Measurements from ENCODE around the gene LRR1.

- no peak for TF ChIP-seq E2F6 (IDR thresholded peaks at IDR 0.05; ENCODE audit: borderline replicate concordance in 1 of 2, extremely low read depth in 1 of 2, insufficient read depth in 1 of 2, insufficient read length in 1 of 2, low read depth in 1 of 2, low read length in 1 of 2, poor library complexity in 1 of 2, severe bottlenecking in 1 of 2)
- no peak for TF ChIP-seq POLR2A (conservative IDR thresholded peaks at IDR 0.05)
- TF ChIP-seq RFX5 (IDR thresholded peaks at IDR 0.05; ENCODE audit: low read depth, low read length) = no peak
- TF ChIP-seq JUN (IDR thresholded peaks at IDR 0.05; ENCODE audit: borderline replicate concordance, low read depth, low read length) = no peak
- TF ChIP-seq JUN (CRISPR knock-in tag; IDR thresholded peaks at IDR 0.05; ENCODE audit: borderline replicate concordance) = no peak
- TF ChIP-seq EP300 (IDR thresholded peaks at IDR 0.05; ENCODE audit: low read length) = no peak
- TF ChIP-seq ZNF766 (CRISPR knock-in tag; conservative IDR thresholded peaks at IDR 0.05) = no peak
- no peak for TF ChIP-seq IRF1 (CRISPR knock-in tag; IDR thresholded peaks at IDR 0.05; ENCODE audit: borderline replicate concordance)
- TF ChIP-seq SP1 (CRISPR knock-in tag; IDR thresholded peaks at IDR 0.05) = no peak
- TF ChIP-seq POLR2AphosphoS5 (IDR thresholded peaks at IDR 0.05; ENCODE audit: control insufficient read depth, insufficient read depth, low read depth, low read length) = no peak
- TF ChIP-seq MAFG (tag; conservative IDR thresholded peaks at IDR 0.05) = no peak
- no peak for TF ChIP-seq CEBPZ (IDR thresholded peaks at IDR 0.05; ENCODE audit: borderline replicate concordance, low read depth, low read length)
- TF ChIP-seq ARID3B (CRISPR knock-in tag; IDR thresholded peaks at IDR 0.05; ENCODE audit: borderline replicate concordance) = no peak
- no peak for TF ChIP-seq ZNF232 (CRISPR knock-in tag; IDR thresholded peaks at IDR 0.05)
- no peak for TF ChIP-seq STAG1 (CRISPR knock-in tag; IDR thresholded peaks at IDR 0.05; ENCODE audit: borderline replicate concordance)
Observed at GRCh38 chr14:49612671-49613070, 13.9 kb downstream of the LRR1 start.

All from K562 (cell line).